ENCODE data around the gene HECTD2. TPM values are rescaled to one million over a fixed set of nuclear protein-coding genes. Genes with fewer than 3 reads are reported as not detected.
"Not testable (repeated sequence)": the region's sequence is repeated elsewhere in the genome, so short reads cannot be mapped to it uniquely, and the experiment has no call there.

HECTD2 gene
- total RNA-seq, 1 donor from 2014 or later = 6.0 TPM

DNA sequence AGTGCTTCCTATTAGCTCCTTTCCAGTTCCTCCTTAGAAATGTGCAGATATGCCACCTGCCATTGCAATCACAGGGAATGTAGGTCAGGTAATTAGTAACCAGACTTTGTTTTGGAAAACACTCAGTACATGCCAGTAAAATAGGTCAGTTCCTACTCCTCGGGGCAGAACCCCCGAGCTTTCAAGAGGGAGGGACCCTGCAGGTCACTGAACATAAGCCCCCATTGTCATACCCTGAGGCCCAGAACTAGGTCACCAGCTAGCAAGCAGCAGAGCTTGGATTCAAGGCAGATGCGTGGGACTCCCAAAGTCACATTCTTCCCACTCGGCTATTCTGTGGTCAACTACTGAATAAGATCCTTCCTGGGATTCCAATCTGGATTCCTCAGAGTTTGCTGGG lies 117.9 kb downstream of the HECTD2 start:
- DNase-seq = no peak
- intact Hi-C loops (cut with micrococcal nuclease) = no loop called here
- no peak overlapping the region for H3K4me3 ChIP-seq
- H3K27ac ChIP-seq (replicated peaks) = no peak overlapping the region
- H3K36me3 ChIP-seq = no peaks in the 10 kb centered on the region
- H3K27me3 ChIP-seq (ENCODE audit: low read depth) = no peaks in the 10 kb centered on the region
- H3K9me3 ChIP-seq (replicated peaks) = no peaks in the 10 kb centered on the region
- TF ChIP-seq, protein P1, sequence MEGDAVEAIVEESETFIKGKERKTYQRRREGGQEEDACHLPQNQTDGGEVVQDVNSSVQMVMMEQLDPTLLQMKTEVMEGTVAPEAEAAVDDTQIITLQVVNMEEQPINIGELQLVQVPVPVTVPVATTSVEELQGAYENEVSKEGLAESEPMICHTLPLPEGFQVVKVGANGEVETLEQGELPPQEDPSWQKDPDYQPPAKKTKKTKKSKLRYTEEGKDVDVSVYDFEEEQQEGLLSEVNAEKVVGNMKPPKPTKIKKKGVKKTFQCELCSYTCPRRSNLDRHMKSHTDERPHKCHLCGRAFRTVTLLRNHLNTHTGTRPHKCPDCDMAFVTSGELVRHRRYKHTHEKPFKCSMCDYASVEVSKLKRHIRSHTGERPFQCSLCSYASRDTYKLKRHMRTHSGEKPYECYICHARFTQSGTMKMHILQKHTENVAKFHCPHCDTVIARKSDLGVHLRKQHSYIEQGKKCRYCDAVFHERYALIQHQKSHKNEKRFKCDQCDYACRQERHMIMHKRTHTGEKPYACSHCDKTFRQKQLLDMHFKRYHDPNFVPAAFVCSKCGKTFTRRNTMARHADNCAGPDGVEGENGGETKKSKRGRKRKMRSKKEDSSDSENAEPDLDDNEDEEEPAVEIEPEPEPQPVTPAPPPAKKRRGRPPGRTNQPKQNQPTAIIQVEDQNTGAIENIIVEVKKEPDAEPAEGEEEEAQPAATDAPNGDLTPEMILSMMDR (IDR thresholded peaks at IDR 0.05; ENCODE audit: borderline replicate concordance) = no peak
- H3K4me1 ChIP-seq = no peaks in the 10 kb centered on the region

GRCh38 chr10:91528768-91529167 lies 118.6 kb downstream of the HECTD2 start:
- no peak for DNase-seq
- TF ChIP-seq, protein P1 (IDR thresholded peaks at IDR 0.05; ENCODE audit: borderline replicate concordance) = no peak
- Histone ChIP-seq H3K36me3 (no peaks in the 10 kb centered on the region), H3K4me1 (no peaks in the 10 kb centered on the region), H3K4me3 (no peak overlapping the region), H3K27me3 (ENCODE audit: low read depth) (no peaks in the 10 kb centered on the region), H3K27ac (replicated peaks) (no peak overlapping the region), H3K9me3 (replicated peaks) (no peaks in the 10 kb centered on the region)
- intact Hi-C loops (cut with micrococcal nuclease) = no loop called here

GRCh38 chr10:91534789-91535188 lies 124.6 kb downstream of the HECTD2 start:
- DNase-seq; H3K9me3 ChIP-seq (replicated peaks); H3K27me3 ChIP-seq (ENCODE audit: low read depth); H3K4me1 ChIP-seq; H3K27ac ChIP-seq (replicated peaks); H3K36me3 ChIP-seq; intact Hi-C loops (cut with micrococcal nuclease); H3K4me3 ChIP-seq: not testable (repeated sequence)

GRCh38 chr10:91536111-91536510 lies 126.0 kb downstream of the HECTD2 start:
- Histone ChIP-seq H3K36me3 (no peaks in the 10 kb centered on the region), H3K4me1 (peaks cover 6% of the 10 kb centered on the region), H3K27ac (replicated peaks) (peak overlapping the region; percentile 27), H3K4me3 (no peak overlapping the region), H3K9me3 (replicated peaks) (peaks cover 11% of the 10 kb centered on the region), H3K27me3 (ENCODE audit: low read depth) (no peaks in the 10 kb centered on the region)
- TF ChIP-seq, protein P1 (IDR thresholded peaks at IDR 0.05; ENCODE audit: borderline replicate concordance) = no peak
- DNase-seq = peak; percentile 39
- intact Hi-C loops (cut with micrococcal nuclease) = no loop called here

- intact Hi-C loops (cut with micrococcal nuclease) = no loop called here
- H3K27ac ChIP-seq (replicated peaks) = peak overlapping the region; percentile 27
- H3K4me1 ChIP-seq = peaks cover 6% of the 10 kb centered on the region
- TF ChIP-seq, protein P1 (IDR thresholded peaks at IDR 0.05; ENCODE audit: borderline replicate concordance) = no peak
- no peak overlapping the region for H3K4me3 ChIP-seq
- H3K27me3 ChIP-seq (ENCODE audit: low read depth) = no peaks in the 10 kb centered on the region
- DNase-seq = no peak
- H3K9me3 ChIP-seq (replicated peaks) = peaks cover 12% of the 10 kb centered on the region
- no peaks in the 10 kb centered on the region for H3K36me3 ChIP-seq
Measured at GRCh38 chr10:91536733-91537132, 126.6 kb downstream of the HECTD2 start.

DNA sequence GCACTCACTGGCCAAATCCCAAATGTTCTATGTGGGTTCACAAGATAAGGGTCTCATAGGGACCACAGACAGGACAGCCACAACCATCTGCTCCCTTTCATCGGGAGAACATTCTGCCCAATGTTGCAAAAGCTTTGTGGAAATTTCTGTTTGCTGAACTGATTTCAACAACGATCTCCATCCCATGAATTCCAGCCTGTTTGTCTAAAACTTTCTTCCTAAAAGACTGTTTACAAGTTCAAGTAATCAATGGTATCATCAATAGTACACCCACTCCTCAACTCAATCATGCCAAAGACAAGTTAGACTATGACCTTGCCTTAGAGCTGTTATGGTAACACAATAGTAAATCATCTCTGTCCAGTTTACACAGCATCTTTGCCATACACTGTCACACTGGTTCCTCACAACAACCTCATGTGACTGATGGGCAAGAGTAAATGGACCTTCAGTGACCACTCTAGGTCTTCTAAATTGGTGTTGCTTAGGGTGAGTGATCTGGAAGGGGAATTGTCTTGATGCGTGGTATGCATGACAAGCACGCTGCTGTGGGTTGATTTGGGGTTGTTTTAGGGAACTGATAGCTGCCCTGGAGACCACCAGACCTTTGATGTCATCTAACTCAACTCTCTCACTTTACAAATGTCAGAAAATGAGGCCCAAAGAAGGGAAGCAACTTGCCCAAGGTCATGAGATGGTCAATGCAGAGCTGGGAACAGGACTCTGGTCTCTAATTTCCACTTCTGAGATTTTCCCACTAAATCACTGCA lies 127.7 kb downstream of the HECTD2 start:
- Histone ChIP-seq H3K9me3 (replicated peaks) (peaks cover 12% of the 10 kb centered on the region), H3K4me3 (no peak overlapping the region), H3K27me3 (ENCODE audit: low read depth) (no peaks in the 10 kb centered on the region), H3K36me3 (no peaks in the 10 kb centered on the region), H3K4me1 (peaks cover 6% of the 10 kb centered on the region), H3K27ac (replicated peaks) (no peak overlapping the region)
- intact Hi-C loops (cut with micrococcal nuclease) = no loop called here
- DNase-seq = no peak
- TF ChIP-seq, protein P1 (IDR thresholded peaks at IDR 0.05; ENCODE audit: borderline replicate concordance) = no peak
